ENCODE data around the gene FANCM.

FANCM gene

DNA sequence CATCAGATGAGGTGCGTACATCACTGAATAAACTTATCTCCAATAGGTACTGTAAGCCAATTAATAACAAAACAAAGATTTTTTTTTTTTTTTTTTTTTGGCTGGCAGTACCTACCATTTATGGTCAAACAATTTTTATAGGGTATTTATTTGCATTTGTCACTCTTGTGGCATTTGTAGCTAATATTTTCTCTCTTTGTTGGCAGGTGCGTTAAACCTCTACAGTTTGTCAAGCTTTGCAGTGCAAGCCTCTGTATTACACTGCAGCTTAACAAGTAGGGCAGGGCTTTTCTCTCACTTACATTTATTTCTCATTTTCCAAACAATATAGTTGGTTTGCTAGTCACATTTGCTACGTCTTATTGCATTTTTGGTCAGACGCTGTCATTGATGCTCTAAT lies 39.5 kb upstream of the FANCM start:
- H2BK120ac ChIP-seq (ENCODE audit: low read depth, low read length), result no peak overlapping the region
- H3K4ac ChIP-seq (ENCODE audit: low read depth, low read length), result no peak overlapping the region
- no peak for DNase-seq
- H3K79me1 ChIP-seq (ENCODE audit: low read length), result peaks cover 7% of the 10 kb centered on the region
- no peak overlapping the region for H3K18ac ChIP-seq (ENCODE audit: low read length)
- no peaks in the 10 kb centered on the region for H3K27me3 ChIP-seq (ENCODE audit: insufficient read depth, low read length, poor library complexity)
- H3K79me2 ChIP-seq (ENCODE audit: control insufficient read depth, insufficient read depth, low read length), result peaks cover 9% of the 10 kb centered on the region
- no peak overlapping the region for H3K23ac ChIP-seq (ENCODE audit: low read length)
- H2BK15ac ChIP-seq (replicated peaks; ENCODE audit: low read depth), result no peak overlapping the region
- no CpG with 5 or more reads among the region's 4 CpGs for WGBS (ENCODE audit: extremely low coverage, insufficient coverage, low lambda C conversion rate)
- peaks cover 5% of the 10 kb centered on the region for H3K36me3 ChIP-seq (ENCODE audit: control insufficient read depth, insufficient read depth, low read length)
- no peak overlapping the region for H2BK5ac ChIP-seq (ENCODE audit: low read length)
- no peak overlapping the region for H2AK5ac ChIP-seq (ENCODE audit: low read length)
- H3K27ac ChIP-seq (ENCODE audit: low read depth, low read length), result no peak overlapping the region
- no peak overlapping the region for H3K4me3 ChIP-seq (ENCODE audit: low read length)
- no peaks in the 10 kb centered on the region for H3K4me1 ChIP-seq (ENCODE audit: control insufficient read depth, low read depth, low read length)
- H4K5ac ChIP-seq (ENCODE audit: low read length), result no peak overlapping the region
- H4K8ac ChIP-seq (ENCODE audit: low read depth, low read length), result no peak overlapping the region
- no peak overlapping the region for H3K56ac ChIP-seq (ENCODE audit: low read length)
- no peak overlapping the region for H3K4me2 ChIP-seq (ENCODE audit: low read length)
- no peak overlapping the region for H3K9ac ChIP-seq (ENCODE audit: low read length)

DNA sequence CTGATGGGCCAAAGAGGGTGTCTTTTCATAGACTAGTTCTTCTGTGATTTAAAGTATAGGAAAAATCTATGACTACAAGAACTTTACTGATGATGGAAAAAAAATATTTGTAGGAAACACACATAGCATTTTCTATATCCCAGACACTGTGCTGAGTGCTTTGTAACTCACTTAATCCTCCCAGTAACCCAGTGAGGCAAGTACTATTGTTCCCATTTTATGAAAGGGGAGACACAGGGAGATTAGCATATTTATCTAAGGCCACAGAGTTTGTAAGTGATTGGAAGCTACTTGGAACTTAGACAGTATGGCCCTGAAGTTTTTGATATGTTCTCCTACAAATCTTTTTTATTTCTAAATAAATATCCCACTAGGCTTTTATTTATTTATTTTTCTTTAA lies 31.9 kb upstream of the FANCM start:
- Histone ChIP-seq H3K79me1 (ENCODE audit: low read length) (no peaks in the 10 kb centered on the region), H2BK15ac (replicated peaks; ENCODE audit: low read depth) (no peak overlapping the region), H3K27me3 (ENCODE audit: insufficient read depth, low read length, poor library complexity) (no peaks in the 10 kb centered on the region), H2BK5ac (ENCODE audit: low read length) (no peak overlapping the region), H3K18ac (ENCODE audit: low read length) (no peak overlapping the region), H2AK5ac (ENCODE audit: low read length) (no peak overlapping the region), H3K23ac (ENCODE audit: low read length) (no peak overlapping the region), H3K9ac (ENCODE audit: low read length) (no peak overlapping the region), H3K36me3 (ENCODE audit: control insufficient read depth, insufficient read depth, low read length) (peaks cover 3% of the 10 kb centered on the region), H3K4ac (ENCODE audit: low read depth, low read length) (no peak overlapping the region), H3K56ac (ENCODE audit: low read length) (no peak overlapping the region), H3K4me3 (ENCODE audit: low read length) (no peak overlapping the region), H3K4me2 (ENCODE audit: low read length) (no peak overlapping the region), H3K4me1 (ENCODE audit: control insufficient read depth, low read depth, low read length) (no peaks in the 10 kb centered on the region), H4K5ac (ENCODE audit: low read length) (no peak overlapping the region), H2BK120ac (ENCODE audit: low read depth, low read length) (no peak overlapping the region), H3K27ac (ENCODE audit: low read depth, low read length) (no peak overlapping the region), H4K8ac (ENCODE audit: low read depth, low read length) (no peak overlapping the region), H3K79me2 (ENCODE audit: control insufficient read depth, insufficient read depth, low read length) (no peaks in the 10 kb centered on the region)
- peak; percentile 10 for DNase-seq

DNA sequence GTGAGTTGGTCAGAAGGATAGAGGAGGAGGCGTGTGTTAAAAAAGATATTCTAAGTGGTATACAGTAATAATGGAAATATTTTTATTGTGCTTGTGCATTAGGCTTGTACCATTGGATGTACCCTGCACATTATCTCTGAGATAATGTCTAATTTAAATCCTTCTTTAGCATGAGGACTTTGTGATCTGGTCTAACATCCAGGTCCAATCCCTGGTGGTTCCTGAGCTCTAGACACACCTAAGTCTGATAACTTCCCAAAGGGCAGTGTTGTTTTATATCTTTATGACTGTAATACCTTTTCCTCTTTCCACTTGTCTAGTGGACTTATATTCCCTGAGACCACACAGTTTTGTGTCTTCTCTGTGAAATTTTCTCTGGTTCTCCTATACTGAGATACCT lies 31.2 kb upstream of the FANCM start:
- no peaks in the 10 kb centered on the region for H3K79me2 ChIP-seq (ENCODE audit: control insufficient read depth, insufficient read depth, low read length)
- peaks cover 3% of the 10 kb centered on the region for H3K36me3 ChIP-seq (ENCODE audit: control insufficient read depth, insufficient read depth, low read length)
- H3K9ac ChIP-seq (ENCODE audit: low read length), result no peak overlapping the region
- no peak overlapping the region for H4K8ac ChIP-seq (ENCODE audit: low read depth, low read length)
- no peaks in the 10 kb centered on the region for H3K27me3 ChIP-seq (ENCODE audit: insufficient read depth, low read length, poor library complexity)
- H3K4me3 ChIP-seq (ENCODE audit: low read length), result no peak overlapping the region
- H2BK5ac ChIP-seq (ENCODE audit: low read length), result no peak overlapping the region
- DNase-seq, result no peak
- 100% methylated on average over 1 of the region's 1 CpG for WGBS (ENCODE audit: extremely low coverage, insufficient coverage, low lambda C conversion rate)
- no peak overlapping the region for H3K4me2 ChIP-seq (ENCODE audit: low read length)
- H3K4ac ChIP-seq (ENCODE audit: low read depth, low read length), result no peak overlapping the region
- no peaks in the 10 kb centered on the region for H3K4me1 ChIP-seq (ENCODE audit: control insufficient read depth, low read depth, low read length)
- H2AK5ac ChIP-seq (ENCODE audit: low read length), result no peak overlapping the region
- no peak overlapping the region for H3K27ac ChIP-seq (ENCODE audit: low read depth, low read length)
- no peaks in the 10 kb centered on the region for H3K79me1 ChIP-seq (ENCODE audit: low read length)
- no peak overlapping the region for H2BK15ac ChIP-seq (replicated peaks; ENCODE audit: low read depth)
- H3K23ac ChIP-seq (ENCODE audit: low read length), result no peak overlapping the region
- H2BK120ac ChIP-seq (ENCODE audit: low read depth, low read length), result no peak overlapping the region
- H4K5ac ChIP-seq (ENCODE audit: low read length), result no peak overlapping the region
- H3K56ac ChIP-seq (ENCODE audit: low read length), result no peak overlapping the region
- no peak overlapping the region for H3K18ac ChIP-seq (ENCODE audit: low read length)

DNA sequence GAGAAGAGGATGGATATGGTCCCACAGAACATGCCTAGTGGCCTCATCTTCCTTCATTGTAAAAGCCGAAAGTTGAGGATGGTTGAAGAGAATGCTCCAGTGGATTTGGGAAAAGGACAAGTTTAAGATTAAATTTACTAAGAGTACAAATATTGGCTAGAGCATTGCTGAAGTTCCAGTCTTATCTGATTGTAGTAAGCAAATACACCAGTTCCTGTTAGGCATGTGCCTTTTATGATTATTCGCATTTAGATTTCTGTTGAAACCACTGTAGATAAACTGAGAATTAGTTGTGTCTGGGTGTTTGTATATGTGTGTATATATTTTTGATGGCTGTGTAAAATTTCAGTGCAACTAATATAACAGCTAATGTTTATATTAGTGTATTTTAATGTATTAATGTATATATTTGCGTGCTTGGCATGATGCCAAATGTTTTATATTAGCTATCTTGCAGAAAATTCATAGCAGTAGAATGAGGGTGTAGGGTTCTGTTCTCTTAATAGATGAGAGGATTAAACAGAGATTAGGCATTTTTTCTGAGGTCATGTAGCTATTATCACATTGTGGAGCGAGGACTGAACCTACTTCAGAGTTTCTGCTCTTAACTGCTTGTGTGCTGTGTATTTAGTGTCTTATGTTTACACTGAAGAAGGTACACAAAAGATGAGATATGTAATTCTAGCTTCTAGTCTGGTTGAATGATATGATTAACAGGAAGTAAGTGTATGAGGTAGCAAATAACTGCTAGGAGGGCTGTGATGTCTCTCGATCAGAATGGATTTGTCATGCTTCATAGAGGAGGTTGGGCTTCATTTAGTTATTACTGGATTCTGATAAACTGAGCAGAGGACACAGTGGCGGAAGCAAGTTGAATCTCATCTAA lies 22.6 kb upstream of the FANCM start:
- Histone ChIP-seq H4K8ac (ENCODE audit: low read depth, low read length) (no peak overlapping the region), H3K4me3 (ENCODE audit: low read length) (no peak overlapping the region), H4K5ac (ENCODE audit: low read length) (no peak overlapping the region), H3K27ac (ENCODE audit: low read depth, low read length) (no peak overlapping the region), H3K79me1 (ENCODE audit: low read length) (no peaks in the 10 kb centered on the region), H3K4me1 (ENCODE audit: control insufficient read depth, low read depth, low read length) (no peaks in the 10 kb centered on the region), H3K18ac (ENCODE audit: low read length) (no peak overlapping the region), H3K36me3 (ENCODE audit: control insufficient read depth, insufficient read depth, low read length) (peaks cover 3% of the 10 kb centered on the region), H3K4ac (ENCODE audit: low read depth, low read length) (no peak overlapping the region), H3K9ac (ENCODE audit: low read length) (no peak overlapping the region), H2AK5ac (ENCODE audit: low read length) (no peak overlapping the region), H3K4me2 (ENCODE audit: low read length) (no peak overlapping the region), H2BK120ac (ENCODE audit: low read depth, low read length) (no peak overlapping the region), H2BK15ac (replicated peaks; ENCODE audit: low read depth) (no peak overlapping the region), H3K56ac (ENCODE audit: low read length) (no peak overlapping the region), H3K23ac (ENCODE audit: low read length) (no peak overlapping the region), H3K79me2 (ENCODE audit: control insufficient read depth, insufficient read depth, low read length) (no peaks in the 10 kb centered on the region), H2BK5ac (ENCODE audit: low read length) (no peak overlapping the region), H3K27me3 (ENCODE audit: insufficient read depth, low read length, poor library complexity) (no peaks in the 10 kb centered on the region)
- no peak for DNase-seq
- WGBS (ENCODE audit: extremely low coverage, insufficient coverage, low lambda C conversion rate), result 100% methylated on average over 1 of the region's 6 CpGs

DNA sequence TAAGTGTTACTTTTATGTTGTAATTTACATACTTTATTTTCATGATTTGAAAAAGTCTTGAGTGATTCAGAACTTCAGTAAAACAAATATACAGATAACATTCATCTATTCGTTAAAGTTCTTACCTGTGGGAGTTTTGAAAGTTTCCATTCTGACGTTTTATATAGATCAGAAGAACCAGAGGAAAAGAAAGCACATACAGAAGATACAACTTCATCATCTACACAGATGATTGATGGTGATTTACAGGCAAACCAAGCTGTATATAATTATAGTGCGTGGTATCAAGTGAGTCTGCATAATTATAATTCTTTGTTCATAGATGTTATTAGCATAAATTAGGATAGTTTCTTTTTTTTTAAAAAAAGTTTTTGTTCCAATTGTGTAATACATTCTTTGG lies 21.4 kb upstream of the FANCM start:
- Histone ChIP-seq H3K23ac (ENCODE audit: low read length) (no peak overlapping the region), H3K27me3 (ENCODE audit: insufficient read depth, low read length, poor library complexity) (no peaks in the 10 kb centered on the region), H3K4me3 (ENCODE audit: low read length) (no peak overlapping the region), H2BK15ac (replicated peaks; ENCODE audit: low read depth) (no peak overlapping the region), H3K4me1 (ENCODE audit: control insufficient read depth, low read depth, low read length) (no peaks in the 10 kb centered on the region), H3K9ac (ENCODE audit: low read length) (no peak overlapping the region), H2BK120ac (ENCODE audit: low read depth, low read length) (no peak overlapping the region), H2AK5ac (ENCODE audit: low read length) (no peak overlapping the region), H4K8ac (ENCODE audit: low read depth, low read length) (no peak overlapping the region), H3K79me2 (ENCODE audit: control insufficient read depth, insufficient read depth, low read length) (no peaks in the 10 kb centered on the region), H3K4me2 (ENCODE audit: low read length) (no peak overlapping the region), H2BK5ac (ENCODE audit: low read length) (no peak overlapping the region), H3K79me1 (ENCODE audit: low read length) (no peaks in the 10 kb centered on the region), H3K27ac (ENCODE audit: low read depth, low read length) (no peak overlapping the region), H3K4ac (ENCODE audit: low read depth, low read length) (no peak overlapping the region), H4K5ac (ENCODE audit: low read length) (no peak overlapping the region), H3K36me3 (ENCODE audit: control insufficient read depth, insufficient read depth, low read length) (peaks cover 3% of the 10 kb centered on the region), H3K56ac (ENCODE audit: low read length) (no peak overlapping the region), H3K18ac (ENCODE audit: low read length) (no peak overlapping the region)
- DNase-seq, result no peak
- WGBS (ENCODE audit: extremely low coverage, insufficient coverage, low lambda C conversion rate), result no CpG with 5 or more reads among the region's 3 CpGs

DNA sequence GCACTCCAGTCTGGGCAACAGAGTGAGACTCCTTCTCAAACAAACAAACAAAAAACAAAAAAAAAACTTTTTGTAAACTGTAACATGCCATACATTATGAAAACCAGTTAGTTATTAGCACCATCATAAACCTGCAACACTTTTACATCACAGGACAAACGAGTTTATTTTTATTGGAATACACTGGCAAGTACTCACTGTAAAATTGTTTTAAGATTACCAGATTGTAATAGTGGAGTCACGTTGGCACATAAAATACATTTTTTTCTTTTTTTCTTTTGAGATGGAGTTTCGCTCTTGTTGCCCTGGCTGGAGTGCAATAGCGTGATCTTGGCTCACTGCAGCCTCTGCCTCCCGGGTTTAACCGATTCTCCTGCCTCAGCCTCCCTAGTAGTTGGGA lies 17.1 kb upstream of the FANCM start:
- Histone ChIP-seq H3K27ac (ENCODE audit: low read depth, low read length) (no peak overlapping the region), H4K8ac (ENCODE audit: low read depth, low read length) (no peak overlapping the region), H2BK120ac (ENCODE audit: low read depth, low read length) (no peak overlapping the region), H3K27me3 (ENCODE audit: insufficient read depth, low read length, poor library complexity) (no peaks in the 10 kb centered on the region), H3K9ac (ENCODE audit: low read length) (no peak overlapping the region), H3K4me3 (ENCODE audit: low read length) (no peak overlapping the region), H3K4me1 (ENCODE audit: control insufficient read depth, low read depth, low read length) (no peaks in the 10 kb centered on the region), H3K36me3 (ENCODE audit: control insufficient read depth, insufficient read depth, low read length) (peaks cover 3% of the 10 kb centered on the region), H4K5ac (ENCODE audit: low read length) (no peak overlapping the region), H3K79me2 (ENCODE audit: control insufficient read depth, insufficient read depth, low read length) (no peaks in the 10 kb centered on the region), H2AK5ac (ENCODE audit: low read length) (no peak overlapping the region), H3K79me1 (ENCODE audit: low read length) (no peaks in the 10 kb centered on the region), H3K18ac (ENCODE audit: low read length) (no peak overlapping the region), H3K4ac (ENCODE audit: low read depth, low read length) (no peak overlapping the region), H3K4me2 (ENCODE audit: low read length) (no peak overlapping the region), H2BK5ac (ENCODE audit: low read length) (no peak overlapping the region), H3K56ac (ENCODE audit: low read length) (no peak overlapping the region), H3K23ac (ENCODE audit: low read length) (no peak overlapping the region), H2BK15ac (replicated peaks; ENCODE audit: low read depth) (no peak overlapping the region)
- no peak for DNase-seq
- no CpG with 5 or more reads among the region's 6 CpGs for WGBS (ENCODE audit: extremely low coverage, insufficient coverage, low lambda C conversion rate)
